ENCODE results near the gene TRDMT1. TPM values are rescaled to one million over a fixed set of nuclear protein-coding genes. Genes with fewer than 3 reads are reported as not detected.

The TRDMT1 gene
- total RNA-seq, 4 donors from 2014 or later: 4.0 to 24.8 (median 6.4) TPM

- TF ChIP-seq, protein P1, sequence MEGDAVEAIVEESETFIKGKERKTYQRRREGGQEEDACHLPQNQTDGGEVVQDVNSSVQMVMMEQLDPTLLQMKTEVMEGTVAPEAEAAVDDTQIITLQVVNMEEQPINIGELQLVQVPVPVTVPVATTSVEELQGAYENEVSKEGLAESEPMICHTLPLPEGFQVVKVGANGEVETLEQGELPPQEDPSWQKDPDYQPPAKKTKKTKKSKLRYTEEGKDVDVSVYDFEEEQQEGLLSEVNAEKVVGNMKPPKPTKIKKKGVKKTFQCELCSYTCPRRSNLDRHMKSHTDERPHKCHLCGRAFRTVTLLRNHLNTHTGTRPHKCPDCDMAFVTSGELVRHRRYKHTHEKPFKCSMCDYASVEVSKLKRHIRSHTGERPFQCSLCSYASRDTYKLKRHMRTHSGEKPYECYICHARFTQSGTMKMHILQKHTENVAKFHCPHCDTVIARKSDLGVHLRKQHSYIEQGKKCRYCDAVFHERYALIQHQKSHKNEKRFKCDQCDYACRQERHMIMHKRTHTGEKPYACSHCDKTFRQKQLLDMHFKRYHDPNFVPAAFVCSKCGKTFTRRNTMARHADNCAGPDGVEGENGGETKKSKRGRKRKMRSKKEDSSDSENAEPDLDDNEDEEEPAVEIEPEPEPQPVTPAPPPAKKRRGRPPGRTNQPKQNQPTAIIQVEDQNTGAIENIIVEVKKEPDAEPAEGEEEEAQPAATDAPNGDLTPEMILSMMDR (IDR thresholded peaks at IDR 0.05): no peak
- no peak for TF ChIP-seq POLR2A (IDR thresholded peaks at IDR 0.05)
- no peaks in the 10 kb centered on the region for H3K27me3 ChIP-seq
- no peaks in the 10 kb centered on the region for H3K9me3 ChIP-seq
- H3K27ac ChIP-seq: no peak overlapping the region
- no peaks in the 10 kb centered on the region for H3K4me1 ChIP-seq
- peaks cover 0 to 15% (median 0%) of the 10 kb centered on the region in 3 donors for H3K36me3 ChIP-seq
- DNase-seq: no peak
- no peak overlapping the region for H3K4me3 ChIP-seq
Measured at GRCh38 chr10:17106991-17107390, 94.5 kb downstream of the TRDMT1 start.

- Histone ChIP-seq H3K27me3 (no peaks in the 10 kb centered on the region), H3K27ac (peak overlapping the region in 2 of 4 donors; percentile 36 to 49), H3K9me3 (no peaks in the 10 kb centered on the region), H3K4me3 (no peak overlapping the region), H3K36me3 (peaks cover 0 to 5% (median 0%) of the 10 kb centered on the region in 3 donors), H3K4me1 (no peaks in the 10 kb centered on the region)
- TF ChIP-seq POLR2A (IDR thresholded peaks at IDR 0.05): no peak
- TF ChIP-seq, protein P1 (IDR thresholded peaks at IDR 0.05): no peak
- DNase-seq: no peak
Measured at GRCh38 chr10:17101910-17102266, 99.6 kb downstream of the TRDMT1 start.

DNA sequence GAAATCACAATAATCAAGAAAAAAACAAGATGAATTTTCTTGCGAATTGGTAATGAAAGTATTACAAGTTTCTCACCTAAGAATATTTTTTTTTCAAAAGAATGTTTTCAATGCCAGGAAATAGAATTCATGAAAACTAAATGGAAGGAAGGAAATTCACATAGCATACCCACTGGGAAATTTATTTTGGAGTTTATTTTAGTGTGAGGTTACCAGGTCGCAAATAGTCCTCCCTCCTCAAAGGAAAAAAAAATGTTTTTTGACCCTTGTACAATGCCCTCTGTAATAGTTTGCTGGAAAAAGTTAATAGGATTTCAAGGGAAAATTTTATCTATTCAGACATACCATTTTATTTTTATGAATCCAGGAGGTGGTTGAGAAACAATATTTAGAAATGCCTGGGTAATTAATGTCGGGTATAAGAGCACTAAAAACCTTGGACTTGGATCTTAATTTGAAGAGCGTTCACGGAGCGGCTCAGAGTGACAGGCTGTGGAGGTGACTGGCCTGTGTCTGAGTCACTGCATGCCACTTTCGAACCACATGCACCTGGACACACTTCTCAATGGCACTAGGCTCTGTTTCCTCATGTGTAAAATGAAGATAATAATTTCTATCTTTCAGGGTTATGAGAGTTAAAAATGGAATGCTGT is 100.1 kb downstream of the TRDMT1 start:
- TF ChIP-seq, protein P1 (IDR thresholded peaks at IDR 0.05): no peak
- TF ChIP-seq POLR2A (IDR thresholded peaks at IDR 0.05): no peak
- Histone ChIP-seq H3K4me3 (no peak overlapping the region), H3K4me1 (no peaks in the 10 kb centered on the region), H3K36me3 (peaks cover 0 to 5% (median 0%) of the 10 kb centered on the region in 3 donors), H3K9me3 (no peaks in the 10 kb centered on the region), H3K27me3 (no peaks in the 10 kb centered on the region), H3K27ac (peak overlapping the region in 2 of 4 donors; percentile 36 to 49)
- peak in 2 of 3 donors; percentile 64 to 79 for DNase-seq

- Histone ChIP-seq H3K4me3 (no peak overlapping the region), H3K9me3 (no peaks in the 10 kb centered on the region), H3K27me3 (no peaks in the 10 kb centered on the region), H3K27ac (no peak overlapping the region), H3K36me3 (peaks cover 0 to 5% (median 0%) of the 10 kb centered on the region in 3 donors), H3K4me1 (no peaks in the 10 kb centered on the region)
- TF ChIP-seq POLR2A (IDR thresholded peaks at IDR 0.05): no peak
- DNase-seq: no peak
Measured at GRCh38 chr10:17100586-17100985, 100.9 kb downstream of the TRDMT1 start.

- Histone ChIP-seq H3K4me1 (no peaks in the 10 kb centered on the region), H3K4me3 (no peak overlapping the region), H3K9me3 (no peaks in the 10 kb centered on the region), H3K36me3 (no peaks in the 10 kb centered on the region), H3K27me3 (no peaks in the 10 kb centered on the region), H3K27ac (no peak overlapping the region)
- no peak for DNase-seq
- TF ChIP-seq, protein P1 (IDR thresholded peaks at IDR 0.05): no peak
- TF ChIP-seq POLR2A (IDR thresholded peaks at IDR 0.05): no peak
Measured at GRCh38 chr10:17098012-17098411, 103.5 kb downstream of the TRDMT1 start.

Small RNA genes lying within 50 kb of the gene (small RNA-seq; reads per million reads assigned to genes)
- 0 reads per million in 2 donors for gene AC067747.1

Other genes with a start within 250 kb of the TRDMT1 start
- 100 to 1,000 TPM in 2 of 4 donors, 10 to 100 TPM in 1, 1 to 10 TPM in 1; 2.5 to 329 (median 126) TPM for gene CUBN, start 71.9 kb downstream of the TRDMT1 start, total RNA-seq
- gene VIM, start 26.6 kb upstream of the TRDMT1 start, total RNA-seq: 100 to 1,000 TPM; 139 to 914 (median 434) TPM